PFSK-1 (cell line): ENCODE data around the gene OSBPL9.

ENCODE experiments used
- FOXP2 ChIP-seq: optimal IDR thresholded peaks from 2 replicates; pipeline ENCODE3; 2011; ENCODE audit warnings: borderline replicate concordance, control low read depth, inconsistent platforms; ENCODE audit not compliant: insufficient read depth; ENCODE audit errors: extremely low read length, extremely low read depth
- SIN3A ChIP-seq: IDR thresholded peaks from 2 replicates; pipeline ENCODE4 v1.6.1; 2012; ENCODE audit warnings: mild to moderate bottlenecking, low read length, moderate library complexity, borderline replicate concordance; ENCODE audit not compliant: insufficient read depth
- TAF1 ChIP-seq: IDR thresholded peaks from 2 replicates; pipeline ENCODE4 v1.6.1; 2012; ENCODE audit warnings: low read length, control low read depth, borderline replicate concordance; ENCODE audit not compliant: insufficient read depth

GRCh38 chr1:51669816-51670215 is 52.9 kb downstream of the OSBPL9 start:
- TF ChIP-seq SIN3A (no peak), TAF1 (no peak), FOXP2 (no peak)
